Pulmonary artery endothelial cell (primary cell): ENCODE measurements around the gene USH1C. TPM values are rescaled to one million over a fixed set of nuclear protein-coding genes. Genes with fewer than 3 reads are reported as not detected.

Experiments used
- DNase-seq: peaks from one replicate; pipeline ENCODE4 v3.0.0-alpha.2; 2011; ENCODE audit warnings: low read depth, low spot score
- total RNA-seq: library from RNA; depleted of rRNA; stranded (reverse); fragments of >200 nt; gene quantifications from 2 replicates; pipeline ENCODE4 v1.2.3, GENCODE V29; 2014

Gene USH1C
- total RNA-seq, 1 donor from 2014 or later, result not detected

DNA sequence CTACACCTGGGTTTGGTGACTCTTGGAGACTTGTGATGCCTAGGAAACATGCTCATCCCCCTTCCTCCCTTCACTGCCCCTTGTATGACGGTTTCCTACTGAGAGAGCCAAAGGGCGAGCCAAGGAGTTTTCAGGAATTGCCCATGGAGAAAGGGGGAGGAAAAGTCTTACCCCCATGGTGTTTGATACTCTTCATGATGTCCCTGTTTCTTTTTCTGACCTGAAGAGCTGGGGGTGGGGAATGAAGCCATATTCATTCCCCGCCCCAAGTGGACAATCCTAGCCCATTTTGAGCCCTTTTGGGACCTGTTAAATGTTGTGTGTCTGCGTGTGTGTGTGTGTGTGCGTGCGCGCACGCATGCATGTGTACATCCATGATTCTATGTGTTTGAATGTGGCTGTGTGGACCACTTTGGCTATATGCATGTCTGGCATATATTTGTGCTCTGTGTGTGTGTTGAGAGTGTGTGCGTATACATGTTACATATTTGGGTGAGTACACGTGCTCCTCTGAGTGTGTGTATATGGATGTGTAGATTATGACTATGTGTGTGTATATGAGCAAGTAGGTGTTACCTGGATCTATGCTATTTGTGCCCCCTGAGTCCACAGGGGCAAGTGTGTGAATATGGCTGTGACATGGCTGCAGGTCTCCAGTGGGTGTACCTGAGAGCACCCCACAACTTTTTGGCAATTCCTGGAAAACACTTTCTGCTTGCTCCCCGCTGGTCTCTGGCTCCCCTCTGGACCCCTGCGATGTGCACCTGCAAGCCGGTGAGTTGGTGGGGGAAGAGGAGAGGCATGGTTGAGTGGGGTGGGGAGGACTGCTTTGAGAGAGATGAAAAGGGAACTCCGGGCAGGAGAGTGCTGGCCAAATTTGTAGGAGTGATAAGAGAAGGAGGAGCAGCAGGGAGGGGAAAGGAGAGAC, 27.5 kb upstream of the USH1C start:
- no peak for DNase-seq

DNA sequence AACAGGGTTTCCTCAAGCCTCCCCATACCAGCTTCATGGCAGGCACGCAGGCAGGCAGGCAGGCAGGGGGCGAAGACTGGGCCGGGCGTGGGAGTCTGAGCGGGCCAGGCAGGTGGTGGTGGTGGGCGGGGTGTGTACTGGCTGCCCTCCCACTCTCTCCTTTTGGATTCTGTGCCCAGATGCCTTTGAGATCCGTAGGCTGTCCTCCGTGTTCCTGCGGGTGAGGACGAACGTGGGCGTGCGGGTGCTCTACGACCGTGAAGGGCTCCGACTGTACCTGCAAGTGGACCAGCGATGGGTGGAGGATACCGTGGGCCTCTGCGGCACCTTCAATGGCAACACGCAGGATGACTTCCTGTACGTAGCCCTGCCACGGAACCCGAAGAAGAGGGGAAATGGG, 25.8 kb upstream of the USH1C start:
- DNase-seq, result no peak

DNA sequence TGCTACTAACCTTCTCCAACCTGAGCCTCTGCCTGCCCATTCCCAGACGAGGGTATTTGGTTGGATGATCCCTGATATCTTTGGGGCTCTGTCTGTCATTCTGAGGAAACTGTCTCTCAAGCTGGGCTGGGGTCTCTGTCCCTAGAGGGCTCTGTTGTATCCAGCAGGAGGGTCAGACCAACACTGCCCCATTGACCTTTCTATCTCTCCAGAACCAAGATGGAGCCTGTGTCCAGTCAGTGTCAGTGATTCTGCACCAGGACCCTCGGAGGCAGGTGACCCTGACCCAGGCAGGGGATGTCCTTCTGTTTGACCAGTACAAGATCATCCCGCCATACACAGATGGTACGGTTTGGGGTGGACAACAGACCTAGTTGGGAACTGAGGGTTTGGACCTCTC, 24.7 kb upstream of the USH1C start:
- no peak for DNase-seq

DNA sequence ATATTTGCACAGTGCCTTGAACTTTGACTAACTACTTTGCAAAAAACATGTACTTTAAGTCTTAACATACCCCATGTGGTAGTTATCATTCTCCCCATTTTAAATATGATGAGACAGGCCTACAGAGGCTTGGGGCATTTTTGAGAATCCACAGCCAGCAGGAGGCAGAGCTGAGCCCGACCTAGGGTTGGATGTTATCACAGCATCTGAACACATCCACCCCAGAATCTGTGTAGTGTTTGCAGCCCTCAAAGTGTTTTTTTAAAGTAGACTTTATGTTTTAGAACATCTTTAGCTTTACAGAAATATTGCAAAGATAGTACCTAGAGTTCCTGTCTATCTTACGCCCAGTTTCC, 20.4 kb upstream of the USH1C start:
- DNase-seq, result no peak

DNA sequence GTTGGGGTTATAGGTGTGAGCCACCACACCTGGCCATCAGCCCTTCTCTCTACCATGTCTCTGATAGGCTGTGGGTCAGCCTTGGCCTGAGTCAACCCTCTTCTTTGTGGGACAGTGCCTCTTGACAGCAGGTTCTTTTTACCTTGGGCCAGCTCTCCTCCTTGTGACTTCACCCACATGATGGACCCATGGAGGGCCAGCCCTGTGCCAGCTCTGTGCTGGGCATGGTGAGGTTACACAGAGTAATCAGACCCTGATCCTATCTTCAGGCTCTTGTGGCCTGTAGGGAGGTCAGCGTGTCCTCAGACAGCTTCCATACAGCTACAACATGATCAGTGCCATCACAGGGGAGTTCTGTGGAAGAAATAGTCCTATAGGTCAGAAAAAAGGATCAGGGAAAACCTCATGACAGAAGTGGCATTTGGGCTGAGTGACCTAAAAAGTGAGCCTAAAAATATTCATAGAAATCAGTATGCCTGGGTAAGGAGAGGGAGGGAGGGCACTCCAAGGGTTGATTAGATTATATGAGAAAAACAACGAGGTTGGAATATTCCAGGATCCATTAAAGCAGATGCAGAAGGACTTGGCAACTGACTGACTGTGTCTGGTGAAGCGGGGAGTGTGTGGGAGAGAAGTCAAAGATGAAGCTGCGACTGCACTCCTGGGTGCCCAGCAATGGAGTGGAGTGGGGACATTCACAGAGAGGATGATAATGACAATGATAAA, 19.9 kb upstream of the USH1C start:
- no peak for DNase-seq

DNA sequence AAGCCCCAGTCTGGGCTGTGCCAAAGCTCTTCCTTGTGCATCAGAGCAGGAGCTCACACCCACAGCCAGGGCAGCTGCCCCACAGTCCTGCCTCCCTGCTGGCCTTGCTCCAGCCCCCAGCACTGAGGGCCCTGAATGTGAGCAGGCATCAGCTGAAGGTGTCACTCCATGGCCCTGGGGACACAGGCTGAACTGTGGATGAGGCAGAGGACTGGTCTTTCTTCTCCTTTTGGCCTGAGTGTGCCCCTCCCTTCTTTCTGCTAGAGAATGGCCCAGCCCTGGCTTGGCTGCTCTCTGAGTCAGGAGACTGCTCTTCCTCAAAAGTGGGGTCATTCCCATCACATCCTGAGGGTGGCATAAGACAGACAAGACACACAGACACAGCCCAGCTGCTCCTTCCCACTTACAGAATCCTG, 19.0 kb upstream of the USH1C start:
- no peak for DNase-seq

DNA sequence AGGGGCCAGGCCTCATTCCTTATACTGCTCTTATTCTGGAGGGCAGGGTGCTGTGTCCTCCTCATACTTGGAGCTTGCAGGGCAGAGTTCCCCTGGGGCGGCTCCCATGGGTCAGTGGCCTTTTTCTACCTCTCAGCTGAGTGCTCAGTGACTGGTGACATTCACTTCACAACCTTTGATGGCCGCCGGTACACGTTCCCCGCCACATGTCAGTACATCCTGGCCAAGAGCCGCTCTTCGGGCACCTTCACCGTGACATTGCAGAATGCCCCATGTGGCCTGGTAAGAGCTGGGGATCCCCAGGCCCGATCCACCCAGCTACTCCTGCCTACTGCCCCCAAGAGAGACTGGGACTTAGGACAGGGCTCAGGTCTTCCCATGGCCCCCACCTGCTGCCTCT, 17.3 kb upstream of the USH1C start:
- DNase-seq, result no peak

DNA sequence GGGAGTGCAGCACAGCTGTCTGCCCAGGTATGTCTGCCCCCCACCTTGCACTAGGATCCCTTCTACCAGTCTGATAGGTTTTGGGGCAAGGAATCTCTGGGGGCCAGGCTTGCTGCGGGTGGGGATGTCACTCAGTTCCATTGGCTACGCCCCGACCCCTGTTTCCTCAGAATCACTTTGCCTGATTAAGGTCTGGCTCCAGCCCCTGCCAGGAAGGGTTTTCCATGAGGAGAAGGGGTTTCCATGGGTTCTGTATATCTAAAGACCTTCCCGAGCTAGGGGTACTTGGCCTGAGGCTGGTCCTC, 16.8 kb upstream of the USH1C start:
- no peak for DNase-seq

DNA sequence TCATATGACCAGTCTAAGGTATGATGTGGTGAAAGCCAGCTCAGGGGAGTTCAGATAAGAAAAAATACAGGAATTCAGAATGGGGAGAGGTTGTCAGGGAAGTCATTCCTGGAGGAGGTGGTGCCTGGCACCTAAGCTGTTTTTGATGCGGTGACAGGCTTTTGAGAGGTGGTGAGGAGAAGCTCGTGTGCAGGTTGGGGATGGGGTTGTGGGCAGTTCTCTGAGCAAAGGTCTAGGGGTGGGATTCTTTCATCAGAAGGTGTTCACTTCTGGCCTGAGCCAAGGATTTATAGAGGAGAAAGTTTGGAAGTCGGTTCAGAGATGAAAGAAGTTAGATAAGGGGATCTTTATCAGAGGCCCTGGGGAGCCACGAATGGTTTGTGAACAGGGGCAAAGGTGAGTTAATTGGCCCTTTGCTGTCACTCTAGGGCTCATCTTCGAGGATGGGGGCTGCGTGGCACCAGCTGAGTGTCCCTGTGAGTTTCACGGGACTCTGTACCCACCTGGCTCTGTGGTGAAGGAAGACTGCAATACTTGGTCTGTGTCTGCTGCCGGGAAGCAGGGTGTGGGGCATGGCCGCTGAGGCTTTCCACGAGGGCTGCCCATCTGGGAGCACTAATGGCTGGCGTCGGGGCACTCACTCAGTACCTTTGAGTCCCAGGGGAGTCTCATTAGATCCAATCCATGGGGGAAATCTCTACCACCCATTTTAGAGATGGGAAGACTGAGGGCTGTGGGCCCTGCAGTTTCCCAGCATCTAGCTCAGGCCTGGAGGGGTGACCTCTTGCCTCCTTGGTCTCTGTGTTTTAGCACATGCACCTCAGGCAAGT, 16.3 kb upstream of the USH1C start:
- DNase-seq, result no peak

DNA sequence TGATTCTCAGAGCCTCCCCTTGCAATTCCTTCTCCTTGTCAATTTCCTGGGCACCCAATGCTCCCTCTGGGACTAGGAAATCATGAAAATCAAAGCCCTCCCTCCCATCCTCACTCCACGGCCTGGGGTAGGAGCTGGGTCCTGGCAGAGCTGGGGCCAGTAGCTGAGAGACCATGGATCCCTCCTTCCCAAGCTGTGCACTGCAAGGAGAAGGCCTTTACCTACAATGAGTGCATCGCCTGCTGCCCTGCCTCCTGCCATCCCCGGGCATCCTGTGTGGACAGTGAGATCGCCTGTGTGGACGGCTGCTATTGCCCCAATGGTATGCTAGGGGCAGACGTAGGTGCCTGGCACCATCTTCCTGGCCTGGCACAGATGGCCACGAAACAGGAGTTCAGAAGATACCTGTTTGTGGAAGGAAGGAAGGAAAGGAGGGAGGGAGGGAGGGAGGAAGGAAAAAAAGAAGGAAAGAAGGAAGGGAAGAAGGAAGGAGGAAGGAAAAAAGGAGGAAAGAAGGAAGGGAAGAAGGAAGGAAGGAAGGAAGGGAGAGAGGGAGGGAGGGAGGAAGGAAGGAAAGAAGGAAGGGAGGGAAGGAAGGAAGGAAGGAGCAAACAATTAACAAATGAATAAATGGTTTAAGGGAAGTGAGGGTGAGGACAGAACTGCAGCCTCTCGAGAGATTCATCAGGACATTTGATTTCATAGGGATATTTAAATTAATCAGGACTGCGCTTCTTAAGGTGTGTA, 15.3 kb upstream of the USH1C start:
- no peak for DNase-seq

DNA sequence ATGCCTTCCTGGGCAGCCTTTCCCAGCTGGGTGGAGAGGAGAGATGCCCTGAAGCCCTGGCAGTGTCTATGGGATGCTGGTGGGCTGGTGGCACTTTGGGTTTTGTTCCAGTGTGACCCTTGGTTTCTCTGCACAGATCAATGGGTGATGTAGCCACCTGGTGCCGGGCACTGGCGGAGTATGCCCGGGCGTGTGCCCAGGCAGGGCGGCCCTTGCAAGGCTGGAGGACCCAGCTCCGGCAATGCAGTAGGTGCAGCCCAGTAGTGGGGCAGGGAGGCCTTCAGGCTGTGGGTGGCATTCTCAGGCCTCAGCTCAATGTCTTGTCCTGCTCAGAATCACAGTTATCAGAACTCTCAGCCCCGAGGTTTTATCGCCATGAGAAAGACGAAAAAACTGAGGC, 14.7 kb upstream of the USH1C start:
- DNase-seq, result no peak

DNA sequence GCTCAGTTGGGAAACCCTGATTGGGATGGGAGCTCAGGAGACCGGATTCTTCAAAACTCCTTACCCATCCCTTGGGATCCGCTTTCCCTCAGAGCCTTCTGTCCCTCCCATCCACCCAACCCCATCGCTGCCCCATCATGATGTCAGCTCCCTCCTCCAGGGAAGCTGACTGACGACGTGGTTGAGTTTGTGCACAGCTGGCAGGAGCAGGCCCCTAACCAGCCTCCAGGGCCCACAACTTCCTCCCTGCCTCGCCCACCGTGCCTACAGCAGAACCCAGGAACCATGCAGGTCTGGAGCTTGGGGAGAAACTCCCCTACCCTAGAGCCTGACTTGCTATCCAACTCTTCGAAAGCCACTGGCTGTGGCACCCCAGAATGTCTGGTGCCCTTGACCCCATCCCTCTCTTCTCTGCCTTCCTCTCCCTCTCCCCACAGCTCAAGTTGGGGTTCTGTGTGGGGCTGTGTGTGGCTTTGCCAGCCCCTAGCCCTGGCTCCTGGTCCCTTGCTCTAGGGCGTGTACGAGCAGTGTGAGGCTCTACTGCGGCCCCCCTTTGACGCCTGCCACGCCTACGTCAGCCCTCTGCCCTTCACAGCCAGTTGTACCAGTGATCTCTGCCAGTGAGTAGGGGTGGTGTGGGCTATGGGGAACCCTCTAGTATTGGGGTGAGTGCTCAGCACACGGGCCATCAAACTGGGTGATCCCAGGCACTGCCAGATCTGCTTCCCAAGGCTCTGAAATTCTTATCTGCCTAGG, 14.0 kb upstream of the USH1C start:
- no peak for DNase-seq

DNA sequence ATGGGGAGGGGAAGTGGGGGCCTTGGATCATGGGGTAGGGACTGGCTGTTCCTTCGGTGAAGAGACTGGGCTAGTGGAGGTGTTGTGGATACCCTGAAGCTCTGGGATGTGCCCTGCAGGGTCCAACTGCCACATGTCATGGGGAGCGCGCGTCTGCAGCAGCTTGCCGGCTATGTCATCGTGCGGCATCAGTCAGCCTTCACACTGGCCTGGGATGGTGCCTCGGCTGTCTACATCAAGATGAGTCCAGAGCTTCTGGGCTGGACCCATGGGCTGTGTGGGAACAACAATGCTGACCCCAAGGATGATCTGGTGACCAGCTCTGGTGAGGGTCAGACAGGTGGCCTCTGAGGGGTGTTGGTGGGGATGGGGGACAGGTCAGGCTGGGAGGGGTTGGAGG, 12.8 kb upstream of the USH1C start:
- DNase-seq, result no peak

DNA sequence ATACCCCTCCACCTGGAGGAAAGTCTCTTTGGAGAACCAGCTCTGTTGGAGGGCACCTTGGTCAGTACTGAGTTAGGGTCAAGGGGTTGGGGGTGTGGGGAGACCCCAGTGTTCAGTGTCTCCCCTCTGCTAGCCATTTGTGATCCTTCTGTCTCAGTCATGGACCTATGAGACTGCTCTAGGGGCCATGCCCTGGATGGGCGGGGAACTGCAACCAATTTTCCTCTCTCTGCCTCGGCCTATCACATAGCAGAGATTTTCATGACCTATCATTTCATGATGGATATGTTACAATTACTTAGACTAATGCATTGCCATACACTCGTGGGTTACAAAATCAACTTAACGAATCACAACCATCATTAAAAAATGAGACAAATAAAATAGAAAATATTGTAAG, 10.3 kb upstream of the USH1C start:
- no peak for DNase-seq

DNA sequence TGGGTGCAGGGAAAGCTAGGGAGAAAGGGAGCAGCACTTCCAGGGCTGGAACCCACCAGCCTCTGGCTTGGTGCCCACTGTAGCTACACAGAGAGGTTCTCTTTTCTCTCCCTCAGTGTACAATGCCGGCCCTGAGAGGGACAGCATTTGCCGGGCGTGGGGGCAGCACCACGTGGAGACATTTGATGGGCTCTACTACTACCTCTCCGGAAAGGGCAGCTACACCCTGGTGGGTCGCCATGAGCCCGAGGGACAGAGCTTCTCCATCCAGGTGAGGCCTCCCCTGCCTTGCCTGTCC, 9.0 kb upstream of the USH1C start:
- DNase-seq, result no peak

DNA sequence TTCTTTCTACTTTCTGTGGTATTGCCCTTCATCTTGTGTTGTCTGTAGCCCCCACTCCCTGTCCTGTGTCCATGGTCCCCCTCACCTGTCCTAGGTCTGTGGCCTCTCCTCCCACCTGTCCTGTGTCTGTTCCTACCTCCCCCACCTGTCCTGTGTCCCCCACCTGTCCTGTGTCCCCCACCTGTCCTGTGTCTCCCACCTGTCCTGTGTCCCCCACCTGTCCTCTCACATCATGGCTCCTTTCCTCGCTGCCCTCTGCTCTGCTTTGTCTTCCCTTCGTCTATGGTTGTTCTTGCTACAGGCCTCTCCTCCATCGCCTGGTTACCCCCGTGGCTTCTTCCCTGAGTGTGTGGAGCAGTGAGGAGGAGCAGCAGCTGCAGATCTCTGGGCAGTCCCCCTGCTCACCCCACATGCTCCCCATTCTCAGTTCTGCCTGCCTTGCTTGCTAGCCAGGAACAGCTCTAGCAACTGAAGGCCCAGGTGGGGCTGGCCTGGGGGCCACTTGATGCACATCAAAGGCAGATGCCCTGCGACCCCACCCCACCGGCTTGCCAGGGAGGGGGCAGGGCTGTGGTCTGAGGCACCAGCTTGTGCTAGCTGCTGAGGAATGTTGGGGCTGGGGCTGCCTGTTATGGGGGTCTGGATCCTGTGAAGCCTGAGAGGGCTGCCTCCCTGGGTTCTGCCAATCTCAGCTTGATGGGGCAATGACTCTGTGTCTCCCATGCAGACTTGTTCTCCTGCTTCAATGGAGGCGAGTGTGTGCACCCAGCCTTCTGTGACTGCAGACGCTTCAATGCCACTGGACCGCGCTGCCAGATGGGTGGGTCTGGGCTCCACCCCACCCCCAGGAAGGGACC, 8.4 kb upstream of the USH1C start:
- no peak for DNase-seq

DNA sequence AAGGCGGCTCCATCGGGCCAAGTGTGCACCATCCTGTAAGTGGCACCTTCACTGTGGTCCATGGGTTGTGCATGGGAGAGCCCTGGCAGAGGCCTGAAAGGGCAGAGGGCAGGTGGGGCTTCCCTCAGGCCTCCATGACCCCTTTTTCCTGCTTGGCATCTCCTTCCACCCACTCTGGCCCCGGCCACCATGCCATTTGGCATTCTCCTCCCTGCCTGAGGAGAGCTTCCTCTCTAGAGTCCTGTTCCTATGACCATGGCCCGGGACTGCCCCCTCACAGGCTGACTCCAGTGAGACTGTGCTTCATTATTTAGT, 7.8 kb upstream of the USH1C start:
- DNase-seq, result no peak

DNA sequence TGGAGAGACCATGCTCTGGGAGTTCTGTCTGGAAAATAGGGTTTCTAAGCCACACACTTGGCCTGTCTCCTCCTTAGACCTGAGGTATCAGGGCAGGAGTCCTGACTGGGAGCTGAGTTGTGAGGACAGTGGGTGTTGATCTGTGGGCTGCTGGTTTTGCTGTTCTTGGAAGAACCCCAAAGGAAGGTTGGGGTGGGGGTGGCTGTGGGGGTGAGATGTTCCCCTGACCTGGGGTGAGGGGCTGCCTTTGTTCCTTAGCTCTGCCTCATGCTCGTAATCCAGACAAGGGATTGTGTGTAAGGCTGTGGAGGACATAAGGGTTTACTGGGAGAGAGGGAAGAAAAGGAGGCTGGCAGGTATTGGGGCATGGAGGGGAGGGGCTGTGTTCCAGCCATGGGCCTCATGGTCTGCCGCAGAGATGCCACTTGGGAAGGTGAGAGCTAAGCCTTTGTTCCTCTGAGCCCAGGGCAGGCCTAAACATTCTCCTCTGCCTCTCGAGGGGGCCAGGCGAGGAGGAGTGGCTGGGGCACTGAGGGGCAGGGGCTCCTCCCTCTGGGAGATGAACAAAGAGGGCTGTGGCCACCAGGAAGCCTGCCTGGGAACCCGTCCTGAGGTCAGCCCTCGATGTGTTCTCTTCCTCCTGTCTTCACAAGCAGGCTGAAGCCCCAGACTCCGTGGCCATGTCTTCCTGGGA, 7.3 kb upstream of the USH1C start:
- no peak for DNase-seq

DNA sequence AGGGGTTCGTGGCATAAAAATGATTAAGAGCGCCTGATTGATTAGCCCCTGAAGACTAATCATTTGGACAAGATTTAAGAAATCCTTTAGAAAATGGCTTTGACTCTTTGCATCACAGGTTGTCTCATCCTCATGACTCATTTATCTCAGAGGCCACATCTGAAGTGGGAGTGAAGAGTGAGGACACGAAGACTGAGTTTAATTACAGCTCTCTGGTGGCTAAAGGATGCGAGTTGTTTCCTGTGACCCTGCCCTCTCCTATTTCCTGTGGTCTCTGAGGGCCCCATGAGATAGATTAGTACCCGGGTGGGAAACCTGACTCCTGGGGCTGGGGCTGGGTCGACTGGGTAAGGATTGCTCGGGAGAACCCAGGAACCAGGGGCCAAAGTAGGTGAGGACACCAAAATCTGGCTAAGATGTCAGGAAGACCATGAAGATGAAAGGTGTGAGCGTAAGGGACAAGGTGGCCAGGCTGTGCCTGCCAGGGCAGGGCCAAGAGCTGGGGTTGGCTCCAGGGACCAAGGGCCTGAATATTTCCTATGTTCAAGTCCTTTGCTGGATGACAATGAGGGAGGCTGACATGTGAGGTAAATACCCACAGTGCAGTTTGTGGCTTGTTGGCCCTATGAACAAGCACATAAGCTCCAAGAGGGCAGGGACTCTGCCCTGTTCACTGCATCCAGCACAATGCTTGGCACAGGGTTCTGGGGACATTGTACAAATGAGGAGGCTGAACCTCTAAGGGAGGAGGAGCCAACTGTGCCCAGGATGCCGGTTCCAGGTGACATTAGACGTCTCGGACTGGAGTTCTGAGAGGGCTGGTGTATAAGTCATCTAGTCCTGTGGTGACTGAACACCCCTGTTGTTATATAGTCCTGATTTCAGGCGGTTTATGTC, 6.5 kb upstream of the USH1C start:
- no peak for DNase-seq
